ENCODE results near the gene NOC4L.
"Not testable (repeated sequence)": the region's sequence is repeated elsewhere in the genome, so short reads cannot be mapped to it uniquely, and the experiment has no call there.

NOC4L gene

GRCh38 chr12:132144115-132144809 lies at the start of gene NOC4L, which contains the start of gene DDX51:
Gene NOC4L (plus strand): TSS chr12:132144457. CDS start chr12:132144489, 32 bp downstream.
Gene DDX51 (minus strand): TSS chr12:132144319. CDS start chr12:132144296, 23 bp downstream.
- peak; percentile 96 for DNase-seq

- DNase-seq = no peak
Measured at GRCh38 chr12:132095520-132096409, 48.5 kb upstream of the NOC4L start.

- no peak for DNase-seq
Measured at GRCh38 chr12:132099739-132100138, 44.5 kb upstream of the NOC4L start.

GRCh38 chr12:132100306-132101065 lies 43.8 kb upstream of the NOC4L start:
- DNase-seq = no peak

GRCh38 chr12:132102297-132102696 lies 42.0 kb upstream of the NOC4L start:
- no peak for DNase-seq

GRCh38 chr12:132103072-132103471 lies 41.2 kb upstream of the NOC4L start:
- not testable (repeated sequence) for DNase-seq

- no peak for DNase-seq
Measured at GRCh38 chr12:132103542-132104308, 40.5 kb upstream of the NOC4L start.

GRCh38 chr12:132105467-132105866 lies 38.8 kb upstream of the NOC4L start:
- DNase-seq = no peak

GRCh38 chr12:132106921-132107320 lies 37.3 kb upstream of the NOC4L start:
- DNase-seq = no peak

GRCh38 chr12:132108211-132108832 lies 35.9 kb upstream of the NOC4L start:
- no peak for DNase-seq

GRCh38 chr12:132109741-132110140 lies 34.5 kb upstream of the NOC4L start:
- no peak for DNase-seq

- no peak for DNase-seq
Measured at GRCh38 chr12:132110677-132111076, 33.6 kb upstream of the NOC4L start.

GRCh38 chr12:132111654-132112304 lies 32.5 kb upstream of the NOC4L start:
- no peak for DNase-seq

- DNase-seq = no peak
Measured at GRCh38 chr12:132114667-132115066, 29.6 kb upstream of the NOC4L start.

- DNase-seq = no peak
Measured at GRCh38 chr12:132115500-132115899, 28.8 kb upstream of the NOC4L start.

- DNase-seq = no peak
Measured at GRCh38 chr12:132116709-132117557, 27.3 kb upstream of the NOC4L start.

- DNase-seq = peak; percentile 37
Measured at GRCh38 chr12:132117558-132117875, 26.7 kb upstream of the NOC4L start.

GRCh38 chr12:132118876-132119275 lies 25.4 kb upstream of the NOC4L start:
- no peak for DNase-seq

GRCh38 chr12:132121283-132121682 lies 23.0 kb upstream of the NOC4L start:
- no peak for DNase-seq

- no peak for DNase-seq
Measured at GRCh38 chr12:132123970-132124765, 20.1 kb upstream of the NOC4L start.
